Right lobe of liver (tissue), 6 donors: ENCODE measurements around the gene D2HGDH. TPM values are rescaled to one million over a fixed set of nuclear protein-coding genes. Genes with fewer than 3 reads are reported as not detected.
"Not testable (repeated sequence)": the region's sequence is repeated elsewhere in the genome, so short reads cannot be mapped to it uniquely, and the experiment has no call there.

ENCODE experiments used
- ATAC-seq, 4 donors: fragments of 200-7000 bp; cut with Tn5 transposase; one replicate each; pipeline ENCODE4 v1.9.1; 2020; ENCODE audit warnings: mild to moderate bottlenecking in 4 of 4, moderate library complexity in 4 of 4
- DNase-seq, 3 donors: peaks; one replicate each; pipeline ENCODE4 v3.0.0-alpha.2; 2020
- H3K27ac ChIP-seq, 3 donors: fragments of 200-600 bp; one replicate each; pipeline ENCODE4 v1.8.0; 2022
- H3K27me3 ChIP-seq, 2 donors: fragments of 200-600 bp; one replicate each; pipeline ENCODE4 v1.8.0; 2022
- H3K36me3 ChIP-seq, 4 donors: fragments of 200-600 bp; sonication (generic) in 1 of 4; one replicate each; pipeline versions ENCODE4 v1.5.1 to v1.8.0; 2017 to 2022; ENCODE audit warnings: control low read depth in 1 of 4
- H3K4me1 ChIP-seq, 4 donors: fragments of 200-600 bp; sonication (generic) in 1 of 4; one replicate each; pipeline versions ENCODE4 v1.5.1 to v1.8.0; 2017 to 2022; ENCODE audit warnings: control low read depth in 1 of 4
- H3K4me3 ChIP-seq, 3 donors: fragments of 200-600 bp; one replicate each; pipeline ENCODE4 v1.8.0; 2022
- H3K9me3 ChIP-seq, 4 donors: fragments of 200-600 bp; sonication (generic) in 1 of 4; one replicate each; pipeline versions ENCODE4 v1.5.1 to v1.8.0; 2017 to 2022; ENCODE audit warnings: control low read depth in 1 of 4
- CTCF ChIP-seq, 4 donors: fragments of 200-600 bp in 3 of 4; fragments of 450-650 bp in 1 of 4; IDR thresholded peaks; one replicate each; pipeline versions ENCODE4 v1.5.1 to v1.8.0; 2016 to 2022; ENCODE audit warnings: antibody characterized with exemption in 4 of 4, mild to moderate bottlenecking in 2 of 4
- POLR2A ChIP-seq: fragments of 450-650 bp; IDR thresholded peaks from one replicate; pipeline ENCODE4 v1.6.1; 2017; ENCODE audit warnings: antibody characterized with exemption, mild to moderate bottlenecking
- WGBS: methylation state at CpG from one replicate; pipeline ENCODE4 v1.1.6; 2018; ENCODE audit warnings: low coverage, low lambda C conversion rate; ENCODE audit not compliant: insufficient coverage; ENCODE audit errors: missing lambda C conversion rate; 5-methylcytosine and 5-hydroxymethylcytosine counted together
- intact Hi-C, 2 donors: fragments of 100-400 bp; cut with DNase I; formaldehyde crosslinking; loops; one replicate each; pipeline versions ENCODE4 v1.11.2 to v1.14.1; 2022
- total RNA-seq, 6 experiments: library from RNA; depleted of rRNA in 2 of 6; stranded (reverse); fragments of >200 nt in 2 of 6; fragmentation: NEBNext Ultra II Directional in 3 of 6; extraction: Animal tissue kit (Norgen Biotek cat#: 25700) in 3 of 6; gene quantifications; one replicate each; pipeline versions ENCODE4 v1.1.0 to v1.2.4, GENCODE V29; 2016 to 2023
- donor health status: DM: no; HTN: yes; CAD: no.
- donor health status: DM: no; HTN: no; CAD: no.
- donor health status: DM: no; HTN: no; CAD: no.
- donor health status: DM: no; HTN: yes; CAD: no.
- donor health status: DM: no; HTN: yes; CAD: no.

Gene D2HGDH
- total RNA-seq, 6 experiments from 2014 or later: 18.9 to 38.6 (median 25.9) TPM

- Histone ChIP-seq H3K4me3 (no peak overlapping the region), H3K9me3 (no peaks in the 10 kb centered on the region), H3K27me3 (no peaks in the 10 kb centered on the region), H3K27ac (no peak overlapping the region), H3K36me3 (no peaks in the 10 kb centered on the region), H3K4me1 (peaks cover 0 to 3% (median under 1%) of the 10 kb centered on the region in 4 donors)
- ATAC-seq (no peak), DNase-seq (no peak)
- TF ChIP-seq POLR2A (no peak), CTCF (IDR thresholded peaks at IDR 0.05) (no peak)
- intact Hi-C loops: no loop called here
- WGBS: 75% methylated on average over 8 of the region's 12 CpGs
Observed at GRCh38 chr2:241730671-241731293, 3.6 kb upstream of the D2HGDH start.

GRCh38 chr2:241732513-241733186, 1.8 kb upstream of the D2HGDH start:
- 33% methylated on average over 18 of the region's 26 CpGs for WGBS
- H3K9me3 ChIP-seq, intact Hi-C loops, H3K27me3 ChIP-seq, H3K36me3 ChIP-seq, ATAC-seq, H3K27ac ChIP-seq, H3K4me3 ChIP-seq: not testable (repeated sequence)
- peak; percentile 32 to 56 (median 42) for TF ChIP-seq CTCF (IDR thresholded peaks at IDR 0.05)
- H3K4me1 ChIP-seq: peaks cover 0 to 22% (median 8%) of the 10 kb centered on the region in 4 donors
- peak in 1 of 3 donors; percentile 78 for DNase-seq

- DNase-seq (no peak), ATAC-seq (no peak)
- 84% methylated on average over 20 of the region's 23 CpGs for WGBS
- Histone ChIP-seq H3K4me1 (peaks cover 0 to 23% (median 8%) of the 10 kb centered on the region in 4 donors), H3K27me3 (no peaks in the 10 kb centered on the region), H3K27ac (peak overlapping the region in 2 of 3 donors; percentile 60 to 89), H3K36me3 (no peaks in the 10 kb centered on the region), H3K9me3 (no peaks in the 10 kb centered on the region), H3K4me3 (peak overlapping the region; percentile 90 to 95 (median 94))
- intact Hi-C loops: no loop called here
- TF ChIP-seq CTCF (IDR thresholded peaks at IDR 0.05) (no peak), POLR2A (no peak)
Observed at GRCh38 chr2:241733391-241734207, 831 bp upstream of the D2HGDH start.

GRCh38 chr2:241734208-241734466, 293 bp upstream of the D2HGDH start:
- WGBS: 0% methylated on average over 7 of the region's 25 CpGs
- H3K4me1 ChIP-seq: peaks cover 0 to 23% (median 8%) of the 10 kb centered on the region in 4 donors
- H3K9me3 ChIP-seq: no peaks in the 10 kb centered on the region
- no peaks in the 10 kb centered on the region for H3K27me3 ChIP-seq
- H3K4me3 ChIP-seq: peak overlapping the region; percentile 90 to 95 (median 94)
- intact Hi-C loops: no loop called here
- no peaks in the 10 kb centered on the region for H3K36me3 ChIP-seq
- no peak for DNase-seq
- H3K27ac ChIP-seq: peak overlapping the region in 2 of 3 donors; percentile 60 to 89
- no peak for ATAC-seq
- TF ChIP-seq CTCF (IDR thresholded peaks at IDR 0.05) (no peak), POLR2A (no peak)
